Dermis blood vessel endothelial cell (primary cell): ENCODE measurements around the gene GATAD2B. TPM values are rescaled to one million over a fixed set of nuclear protein-coding genes. Genes with fewer than 3 reads are reported as not detected.

ENCODE experiments used
- total RNA-seq: library from RNA; depleted of rRNA; stranded (reverse); fragments of >200 nt; gene quantifications from 2 replicates; pipeline ENCODE4 v1.2.3, GENCODE V29; 2014

Gene GATAD2B
- total RNA-seq, 1 donor from 2014 or later, result 5.4 TPM

Other genes with a start within 250 kb of the GATAD2B start
- gene NPR1, start 244.3 kb downstream of the GATAD2B start, total RNA-seq, result 54.4 and 56.5 TPM in 2 replicates
- 31.3 and 42.7 TPM in 2 replicates for gene INTS3, start 194.9 kb downstream of the GATAD2B start, total RNA-seq
- 27.6 and 30.0 TPM in 2 replicates for gene SLC27A3, start 147.6 kb downstream of the GATAD2B start, total RNA-seq
- 17.3 and 18.0 TPM in 2 replicates for gene DENND4B, start 23.7 kb upstream of the GATAD2B start, total RNA-seq
- 3.7 and 7.5 TPM in 2 replicates for gene CRTC2, start 35.6 kb upstream of the GATAD2B start, total RNA-seq
- gene SLC39A1, start 40.6 kb upstream of the GATAD2B start, total RNA-seq, result 153 and 161 TPM in 2 replicates
- 11.0 and 13.1 TPM in 2 replicates for gene CREB3L4, start 44.9 kb upstream of the GATAD2B start, total RNA-seq
- gene JTB, start 54.7 kb upstream of the GATAD2B start, total RNA-seq, result 139 and 198 TPM in 2 replicates
- 104 and 112 TPM in 2 replicates for gene RAB13, start 63.4 kb upstream of the GATAD2B start, total RNA-seq
- gene RPS27, start 67.8 kb upstream of the GATAD2B start, total RNA-seq, result 348 and 1,017 TPM in 2 replicates
- gene NUP210L, start 232.1 kb upstream of the GATAD2B start, total RNA-seq, result 0.09 and 0.17 TPM in 2 replicates